Endothelial cell (in vitro differentiated cells): ENCODE results near the gene RIC3. TPM values are rescaled to one million over a fixed set of nuclear protein-coding genes. Genes with fewer than 3 reads are reported as not detected.
A peak's percentile ranks its signal among the peaks of the same experiment; 100 is the strongest.

Source experiments
- DNase-seq: peaks from one replicate; pipeline ENCODE4 v3.0.0; 2021; ENCODE audit warnings: low spot score
- H3K27ac Mint-ChIP-seq: one replicate; pipeline ENCODE4 v1.8.0; 2021; ENCODE audit warnings: mixed read lengths, inconsistent platforms; ENCODE audit not compliant: unreplicated experiment
- H3K27me3 Mint-ChIP-seq: one replicate; pipeline ENCODE4 v1.8.0; 2021; ENCODE audit warnings: mild to moderate bottlenecking, moderate library complexity, mixed read lengths, inconsistent platforms; ENCODE audit not compliant: unreplicated experiment
- H3K36me3 Mint-ChIP-seq: one replicate; pipeline ENCODE4 v1.8.0; 2021; ENCODE audit warnings: mild to moderate bottlenecking, low read depth, mixed read lengths, inconsistent platforms; ENCODE audit not compliant: unreplicated experiment
- H3K4me1 Mint-ChIP-seq: one replicate; pipeline ENCODE4 v1.8.0; 2021; ENCODE audit warnings: mild to moderate bottlenecking, mixed read lengths, inconsistent platforms; ENCODE audit not compliant: unreplicated experiment
- H3K4me3 Mint-ChIP-seq: one replicate; pipeline ENCODE4 v1.8.0; 2021; ENCODE audit warnings: mild to moderate bottlenecking, mixed read lengths, inconsistent platforms; ENCODE audit not compliant: unreplicated experiment
- H3K9me3 Mint-ChIP-seq: one replicate; pipeline ENCODE4 v1.8.0; 2021; ENCODE audit warnings: mixed read lengths, inconsistent platforms; ENCODE audit not compliant: unreplicated experiment
- total RNA-seq: library from RNA; stranded (reverse); fragmentation: NEBNext Ultra II Directional; extraction: Animal tissue kit (Norgen Biotek cat#: 25700); gene quantifications from one replicate; pipeline ENCODE4 v1.2.1, GENCODE V29; 2021; ENCODE audit not compliant: unreplicated experiment
- TF ChIP-seq, protein P1 (sequence below): fragments of 200-600 bp; sonication (generic); IDR thresholded peaks from one replicate; pipeline ENCODE4 v1.5.0; 2021; ENCODE audit warnings: antibody characterized with exemption; ENCODE audit not compliant: unreplicated experiment

RIC3 gene
- total RNA-seq, 1 donor from 2014 or later: 5.6 TPM

DNA sequence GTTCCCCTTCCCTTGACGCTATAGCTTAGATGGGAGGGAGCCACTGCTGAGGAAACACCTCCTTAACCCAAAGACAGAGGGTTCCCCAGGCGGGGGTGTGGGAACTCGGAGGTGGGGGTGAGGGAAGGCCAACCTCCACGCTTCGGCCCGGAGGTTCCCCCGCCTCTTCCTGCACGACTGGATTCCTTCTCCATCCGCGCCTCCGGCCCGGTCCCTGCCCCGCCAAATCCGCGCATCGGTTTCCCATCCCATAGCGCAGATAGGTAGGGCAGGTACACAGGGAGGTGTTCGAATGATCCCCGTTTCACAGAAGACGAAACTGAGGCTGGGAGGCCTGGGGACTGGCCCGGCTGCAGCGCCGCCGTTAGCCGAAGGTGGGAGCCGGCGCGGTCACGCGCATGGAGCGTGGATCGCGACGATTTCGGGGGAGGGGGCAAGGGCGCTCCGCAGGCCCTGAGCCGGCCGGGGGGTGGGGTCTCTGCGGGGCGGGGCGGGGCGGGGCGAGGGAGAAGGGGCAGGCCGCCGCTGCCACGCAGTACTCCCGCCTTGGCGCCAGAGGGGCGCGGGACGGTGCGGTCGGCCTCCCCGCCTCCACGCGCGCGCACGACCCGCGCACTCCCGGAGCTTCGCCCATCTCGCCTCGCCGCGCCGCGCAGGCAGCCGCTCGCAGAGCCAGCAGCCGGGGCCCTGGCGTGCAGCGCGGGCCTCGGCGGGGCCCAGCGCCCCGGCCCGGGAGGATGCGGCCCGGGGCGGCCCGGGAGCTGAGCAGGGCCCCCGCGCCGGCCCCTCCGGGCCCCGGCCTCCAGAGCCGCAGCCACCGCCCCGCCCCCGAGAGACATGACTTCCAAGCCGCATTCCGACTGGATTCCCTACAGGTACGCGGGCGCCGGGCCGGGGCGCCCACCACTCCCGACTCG, 87.9 kb downstream of the RIC3 start, which contains the start of gene TUB:
Gene TUB (plus strand): TSS at position 538 of the 917 bp plus-strand sequence. CDS start 300 bp downstream, at position 838.
- DNase-seq: peak; percentile 26
- Mint-ChIP-seq H3K27me3 (peaks cover 26% of the 10 kb centered on the region), H3K4me3 (peak within 1 kb of the TSS; percentile 83), H3K36me3 (peaks cover 4% of the 10 kb centered on the region), H3K4me1 (peaks cover 17% of the 10 kb centered on the region), H3K27ac (no peak within 1 kb of the TSS), H3K9me3 (no peaks in the 10 kb centered on the region)
- TF ChIP-seq, protein P1, sequence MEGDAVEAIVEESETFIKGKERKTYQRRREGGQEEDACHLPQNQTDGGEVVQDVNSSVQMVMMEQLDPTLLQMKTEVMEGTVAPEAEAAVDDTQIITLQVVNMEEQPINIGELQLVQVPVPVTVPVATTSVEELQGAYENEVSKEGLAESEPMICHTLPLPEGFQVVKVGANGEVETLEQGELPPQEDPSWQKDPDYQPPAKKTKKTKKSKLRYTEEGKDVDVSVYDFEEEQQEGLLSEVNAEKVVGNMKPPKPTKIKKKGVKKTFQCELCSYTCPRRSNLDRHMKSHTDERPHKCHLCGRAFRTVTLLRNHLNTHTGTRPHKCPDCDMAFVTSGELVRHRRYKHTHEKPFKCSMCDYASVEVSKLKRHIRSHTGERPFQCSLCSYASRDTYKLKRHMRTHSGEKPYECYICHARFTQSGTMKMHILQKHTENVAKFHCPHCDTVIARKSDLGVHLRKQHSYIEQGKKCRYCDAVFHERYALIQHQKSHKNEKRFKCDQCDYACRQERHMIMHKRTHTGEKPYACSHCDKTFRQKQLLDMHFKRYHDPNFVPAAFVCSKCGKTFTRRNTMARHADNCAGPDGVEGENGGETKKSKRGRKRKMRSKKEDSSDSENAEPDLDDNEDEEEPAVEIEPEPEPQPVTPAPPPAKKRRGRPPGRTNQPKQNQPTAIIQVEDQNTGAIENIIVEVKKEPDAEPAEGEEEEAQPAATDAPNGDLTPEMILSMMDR: no peak

DNA sequence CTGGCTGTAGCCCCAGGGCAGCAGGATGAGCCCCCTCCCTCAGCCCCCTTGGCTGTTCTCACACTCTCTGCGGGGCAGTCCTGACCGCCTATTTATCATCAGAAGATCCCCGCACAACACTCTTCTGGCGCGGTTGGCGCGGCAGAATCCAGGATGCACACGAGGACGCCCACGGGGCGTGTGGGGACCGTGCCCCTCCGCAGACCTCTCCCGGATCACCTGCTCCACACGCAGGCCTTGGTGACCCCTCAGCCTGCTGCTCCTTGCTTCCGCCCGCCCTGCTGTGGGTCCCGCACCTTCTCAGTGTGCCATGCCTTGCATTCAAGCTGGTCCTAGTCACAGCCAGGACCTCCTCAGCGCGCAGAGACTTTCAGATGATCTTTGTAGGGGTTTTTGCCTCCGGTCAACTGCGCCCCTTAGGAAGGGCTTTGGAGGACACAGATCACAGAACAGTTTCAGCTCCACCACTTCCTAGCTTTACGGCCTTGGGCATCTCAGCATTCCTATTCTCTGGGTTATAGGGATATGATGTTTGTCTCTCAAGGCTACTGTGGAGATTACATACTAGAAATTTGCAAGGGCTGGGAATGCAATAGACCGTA, 88.7 kb downstream of the RIC3 start:
- DNase-seq: no peak
- TF ChIP-seq, protein P1: no peak
- Mint-ChIP-seq H3K9me3 (no peaks in the 10 kb centered on the region), H3K36me3 (peaks cover 4% of the 10 kb centered on the region), H3K27ac (no peak overlapping the region), H3K27me3 (peaks cover 26% of the 10 kb centered on the region), H3K4me3 (peak overlapping the region; percentile 83), H3K4me1 (peaks cover 12% of the 10 kb centered on the region)

DNA sequence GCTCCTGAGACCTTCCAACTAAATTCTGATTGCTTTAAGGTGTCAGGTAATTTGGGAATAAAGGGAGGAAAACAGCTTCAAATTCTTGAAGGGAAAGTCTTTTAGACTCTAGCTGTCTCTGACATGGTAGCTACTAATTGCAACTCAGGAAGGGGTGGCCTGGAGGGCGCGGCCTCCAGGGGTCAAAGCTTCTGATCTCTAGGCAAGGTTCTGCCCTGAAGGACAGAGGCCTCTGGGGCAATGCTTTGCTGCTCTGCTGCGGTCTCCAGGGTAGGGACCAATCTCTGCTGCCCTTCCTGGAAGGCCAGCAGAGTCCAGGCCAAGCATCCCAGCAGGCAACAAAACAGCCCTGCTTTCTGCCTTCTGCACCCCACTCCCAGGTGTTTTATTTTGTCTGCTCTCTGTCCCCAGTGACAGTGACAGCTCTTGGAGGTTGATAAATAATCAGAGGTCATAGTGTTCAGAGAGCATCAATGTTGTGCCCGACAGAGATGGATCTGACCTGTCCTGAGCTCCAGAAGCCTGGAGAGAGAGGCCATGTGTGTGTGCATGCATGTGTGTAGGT, 89.6 kb downstream of the RIC3 start:
- Mint-ChIP-seq H3K27ac (no peak overlapping the region), H3K36me3 (peaks cover 4% of the 10 kb centered on the region)

DNA sequence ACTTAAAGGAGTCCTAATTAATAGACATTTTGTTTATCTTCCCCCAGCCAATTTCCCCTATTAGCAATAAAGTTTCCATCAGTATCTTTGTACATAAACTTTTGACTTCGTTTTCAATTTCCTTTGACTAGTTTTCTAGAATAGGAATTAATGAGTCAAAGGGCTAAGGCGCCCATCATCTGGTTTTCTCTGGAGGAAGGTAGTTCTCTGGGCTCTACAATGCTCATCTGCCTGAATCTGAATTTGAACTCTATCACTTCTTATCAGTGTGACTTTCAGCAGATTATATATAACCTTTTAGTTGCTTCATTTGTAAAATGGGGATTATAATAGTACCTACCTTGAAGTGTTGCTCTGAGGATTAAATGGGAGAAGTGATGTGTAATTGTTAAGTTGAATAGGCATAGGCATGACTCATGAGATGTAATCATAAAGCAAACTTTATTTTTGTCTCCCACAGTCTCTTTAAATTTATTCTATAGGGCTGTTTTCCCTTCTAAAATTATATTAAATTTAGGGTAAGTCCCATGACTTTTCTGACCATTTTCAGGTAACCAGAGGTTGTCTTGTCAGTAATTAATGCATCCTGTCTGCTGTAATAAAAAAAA, 93.6 kb downstream of the RIC3 start:
- TF ChIP-seq, protein P1: no peak
- H3K27ac Mint-ChIP-seq: no peak overlapping the region
- DNase-seq: no peak
- no peaks in the 10 kb centered on the region for H3K36me3 Mint-ChIP-seq
- no peaks in the 10 kb centered on the region for H3K4me1 Mint-ChIP-seq
- no peak overlapping the region for H3K4me3 Mint-ChIP-seq
- no peaks in the 10 kb centered on the region for H3K9me3 Mint-ChIP-seq
- H3K27me3 Mint-ChIP-seq: peaks cover 13% of the 10 kb centered on the region

More for the DNA sequence above, 89.6 kb downstream of the RIC3 start:
- peaks cover 23% of the 10 kb centered on the region for H3K27me3 Mint-ChIP-seq
- peaks cover 6% of the 10 kb centered on the region for H3K4me1 Mint-ChIP-seq
- TF ChIP-seq, protein P1: no peak
- no peak for DNase-seq
- H3K4me3 Mint-ChIP-seq: peak overlapping the region; percentile 16
- no peaks in the 10 kb centered on the region for H3K9me3 Mint-ChIP-seq
